ENCODE data around the gene PBRM1. TPM values are rescaled to one million over a fixed set of nuclear protein-coding genes. Genes with fewer than 3 reads are reported as not detected.

The PBRM1 gene
- total and polyA plus RNA-seq, 2 experiments from 2014 or later: 42.6 to 60.3 TPM

DNA sequence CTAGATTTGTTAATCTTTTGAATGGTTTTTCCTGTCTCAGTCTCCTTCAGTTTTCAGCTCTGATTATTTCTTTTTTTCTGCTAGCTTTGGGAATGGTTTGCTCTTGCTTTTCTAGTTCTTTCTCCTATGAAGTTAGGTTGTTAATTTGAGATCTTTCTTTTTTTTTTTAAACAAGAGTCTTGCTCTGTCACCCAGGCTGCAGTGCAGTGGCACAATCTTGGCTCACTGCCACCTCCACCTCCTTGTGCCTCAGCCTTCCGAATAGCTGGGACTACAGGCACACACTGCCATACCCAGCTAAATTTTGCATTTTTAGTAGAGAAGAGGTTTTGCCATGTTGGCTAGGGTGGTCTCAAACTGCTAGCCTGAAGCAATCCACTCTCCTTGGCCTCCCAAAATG, 92.6 kb downstream of the PBRM1 start:
- no peaks in the 10 kb centered on the region for H3K27me3 ChIP-seq (replicated peaks; ENCODE audit: insufficient read depth)
- WGBS, 2 experiments (ENCODE audit: low coverage in 1 of 2, low lambda C conversion rate in 2 of 2, missing lambda C conversion rate in 2 of 2): 100% methylated on average over 1 of the region's 1 CpG
- TF ChIP-seq EZH2 (IDR thresholded peaks at IDR 0.05; ENCODE audit: insufficient read depth, poor library complexity, severe bottlenecking) (no peak), EZH2phosphoT487 (IDR thresholded peaks at IDR 0.05; ENCODE audit: insufficient read depth, low read depth) (no peak)
- H3K4me3 ChIP-seq: no peak overlapping the region
- H3K9me3 ChIP-seq (ENCODE audit: low read depth): no peaks in the 10 kb centered on the region
- no peak overlapping the region for H3K27ac ChIP-seq
- H3F3A ChIP-seq (ENCODE audit: insufficient read depth): no peaks in the 10 kb centered on the region
- H3K79me2 ChIP-seq (ENCODE audit: insufficient read depth): no peaks in the 10 kb centered on the region
- H3K9ac ChIP-seq: no peak overlapping the region
- no peaks in the 10 kb centered on the region for H4K20me1 ChIP-seq (ENCODE audit: insufficient read depth)
- peaks cover 18% of the 10 kb centered on the region for H3K36me3 ChIP-seq (ENCODE audit: low read depth)
- in situ Hi-C loops (cut with MboI): no loop called here
- H3K4me2 ChIP-seq (ENCODE audit: unreplicated experiment): no peak overlapping the region
- H2AFZ ChIP-seq: no peak overlapping the region
- no peaks in the 10 kb centered on the region for H3K4me1 ChIP-seq (ENCODE audit: insufficient read depth)
- no peak for DNase-seq
- H3K9me2 ChIP-seq (ENCODE audit: insufficient read depth): no peaks in the 10 kb centered on the region

DNA sequence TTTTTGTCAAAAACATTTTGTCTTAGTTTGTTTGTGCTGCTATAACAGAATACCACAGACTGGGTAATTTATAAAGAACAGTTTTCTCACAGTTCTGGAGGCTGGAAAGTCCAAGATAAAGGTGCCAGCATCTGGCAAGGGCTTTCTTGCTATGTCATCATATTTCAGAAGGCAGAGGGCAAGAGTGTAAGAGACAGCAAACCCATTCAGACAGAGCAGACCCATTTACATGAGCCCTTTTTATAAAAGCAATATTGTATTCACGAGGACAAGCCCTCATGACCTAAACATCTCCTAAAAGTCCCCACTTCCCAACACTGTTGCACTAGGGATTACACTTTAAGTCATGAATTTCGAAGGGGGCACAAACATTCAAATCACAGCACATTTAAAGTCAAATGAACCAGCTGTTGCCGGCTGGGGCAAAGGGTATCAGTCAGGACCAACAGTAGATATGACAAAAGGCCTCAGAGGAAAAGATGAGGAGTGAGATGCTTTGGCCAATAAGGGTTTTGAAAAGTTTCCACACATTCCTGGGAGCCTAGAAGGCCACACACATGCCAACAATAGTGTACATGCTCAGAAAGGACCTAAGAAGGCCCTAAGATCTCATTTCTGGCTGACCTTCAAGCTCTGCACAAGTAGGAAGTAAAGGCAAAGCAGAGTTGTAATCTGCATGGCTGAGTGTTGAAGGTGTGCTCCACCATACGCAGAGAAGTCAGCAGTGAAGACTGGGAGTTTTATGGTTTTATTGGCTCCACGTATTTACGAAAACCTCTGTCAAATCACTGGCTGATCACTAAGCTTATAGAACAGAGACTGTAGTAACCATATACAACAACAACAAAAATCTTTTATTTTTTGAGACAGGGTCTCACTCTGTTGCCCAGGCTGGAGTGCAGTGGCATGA, 111.4 kb downstream of the PBRM1 start:
- Histone ChIP-seq H4K20me1 (ENCODE audit: insufficient read depth) (no peaks in the 10 kb centered on the region), H3K9ac (no peak overlapping the region), H2AFZ (no peak overlapping the region), H3K4me3 (no peak overlapping the region), H3K79me2 (ENCODE audit: insufficient read depth) (no peaks in the 10 kb centered on the region), H3K4me2 (ENCODE audit: unreplicated experiment) (no peak overlapping the region), H3K9me3 (ENCODE audit: low read depth) (no peaks in the 10 kb centered on the region), H3F3A (ENCODE audit: insufficient read depth) (peaks cover 24% of the 10 kb centered on the region; the same call in 1 of the 2 replicates), H3K27me3 (replicated peaks; ENCODE audit: insufficient read depth) (no peaks in the 10 kb centered on the region), H3K27ac (no peak overlapping the region), H3K4me1 (ENCODE audit: insufficient read depth) (peaks cover 12% of the 10 kb centered on the region), H3K9me2 (ENCODE audit: insufficient read depth) (no peaks in the 10 kb centered on the region), H3K36me3 (ENCODE audit: low read depth) (peaks cover 33% of the 10 kb centered on the region)
- TF ChIP-seq EZH2 (IDR thresholded peaks at IDR 0.05; ENCODE audit: insufficient read depth, poor library complexity, severe bottlenecking) (no peak), EZH2phosphoT487 (IDR thresholded peaks at IDR 0.05; ENCODE audit: insufficient read depth, low read depth) (no peak)
- in situ Hi-C loops (cut with MboI): no loop called here
- no peak for DNase-seq
- WGBS, 2 experiments (ENCODE audit: low coverage in 1 of 2, low lambda C conversion rate in 2 of 2, missing lambda C conversion rate in 2 of 2): 94 to 97% methylated on average over 6 of the region's 6 CpGs

DNA sequence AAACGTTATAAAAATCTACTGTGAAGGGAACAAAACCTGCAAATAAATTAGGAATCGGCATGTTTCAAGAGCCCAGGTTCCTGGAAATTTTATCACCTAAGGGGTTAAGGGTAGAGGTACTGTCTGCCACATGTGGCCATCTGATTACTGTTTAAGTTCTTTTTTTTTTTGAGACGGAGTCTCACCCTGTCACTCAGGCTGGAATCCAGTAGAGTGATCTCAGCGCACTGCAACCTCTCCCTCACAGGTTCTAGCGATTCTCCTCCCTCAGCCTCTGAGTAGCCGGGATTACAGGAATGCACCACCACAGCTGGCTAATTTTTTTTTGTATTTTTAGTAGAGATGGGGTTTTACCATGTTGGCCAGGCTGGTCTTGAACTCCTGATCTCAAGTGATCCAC, 113.5 kb downstream of the PBRM1 start:
- Histone ChIP-seq H3K79me2 (ENCODE audit: insufficient read depth) (no peaks in the 10 kb centered on the region), H3K9ac (no peak overlapping the region), H3K4me3 (no peak overlapping the region), H2AFZ (no peak overlapping the region), H4K20me1 (ENCODE audit: insufficient read depth) (no peaks in the 10 kb centered on the region), H3K36me3 (ENCODE audit: low read depth) (peaks cover 19% of the 10 kb centered on the region), H3K27ac (no peak overlapping the region), H3K4me2 (ENCODE audit: unreplicated experiment) (no peak overlapping the region), H3F3A (ENCODE audit: insufficient read depth) (peaks cover 24% of the 10 kb centered on the region; the same call in 1 of the 2 replicates), H3K9me3 (ENCODE audit: low read depth) (no peaks in the 10 kb centered on the region), H3K27me3 (replicated peaks; ENCODE audit: insufficient read depth) (no peaks in the 10 kb centered on the region), H3K4me1 (ENCODE audit: insufficient read depth) (peaks cover 13% of the 10 kb centered on the region), H3K9me2 (ENCODE audit: insufficient read depth) (no peaks in the 10 kb centered on the region)
- TF ChIP-seq EZH2phosphoT487 (IDR thresholded peaks at IDR 0.05; ENCODE audit: insufficient read depth, low read depth): no peak
- no peak for TF ChIP-seq EZH2 (IDR thresholded peaks at IDR 0.05; ENCODE audit: insufficient read depth, poor library complexity, severe bottlenecking)
- in situ Hi-C loops (cut with MboI): no loop called here
- no peak for DNase-seq
- WGBS, 2 experiments (ENCODE audit: low coverage in 1 of 2, low lambda C conversion rate in 2 of 2, missing lambda C conversion rate in 2 of 2): 56 to 66% methylated on average over 6 of the region's 6 CpGs

DNA sequence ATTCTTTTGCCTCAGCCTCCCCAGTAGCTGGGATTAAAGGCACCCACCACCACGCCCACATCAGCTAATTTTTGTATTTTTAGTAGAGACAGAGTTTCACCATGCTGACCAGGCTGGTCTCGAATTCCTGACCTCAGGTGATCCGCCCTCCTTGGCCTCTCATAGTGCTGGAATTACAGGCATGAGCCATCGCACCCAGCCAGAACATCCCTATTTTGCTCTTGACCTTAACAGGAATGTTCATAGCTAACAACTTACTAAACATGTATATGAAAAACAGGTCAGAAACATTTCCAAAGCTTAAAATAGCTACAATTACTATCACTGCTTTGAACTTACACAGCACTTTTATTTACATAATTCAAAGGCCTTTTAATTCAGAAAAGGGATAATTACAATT, 115.6 kb downstream of the PBRM1 start:
- Histone ChIP-seq H3K9me2 (ENCODE audit: insufficient read depth) (no peaks in the 10 kb centered on the region), H3K4me1 (ENCODE audit: insufficient read depth) (peaks cover 13% of the 10 kb centered on the region), H3K36me3 (ENCODE audit: low read depth) (peaks cover 11% of the 10 kb centered on the region; the same call in 1 of the 2 replicates), H3K4me2 (ENCODE audit: unreplicated experiment) (peak overlapping the region; percentile 11), H2AFZ (no peak overlapping the region), H4K20me1 (ENCODE audit: insufficient read depth) (no peaks in the 10 kb centered on the region), H3K27ac (peak overlapping the region; percentile 71), H3K4me3 (no peak overlapping the region), H3K79me2 (ENCODE audit: insufficient read depth) (peaks cover 7% of the 10 kb centered on the region), H3K27me3 (replicated peaks; ENCODE audit: insufficient read depth) (no peaks in the 10 kb centered on the region), H3K9ac (no peak overlapping the region), H3K9me3 (ENCODE audit: low read depth) (no peaks in the 10 kb centered on the region), H3F3A (ENCODE audit: insufficient read depth) (peaks cover 24% of the 10 kb centered on the region; the same call in 1 of the 2 replicates)
- in situ Hi-C loops (cut with MboI): no loop called here
- no peak for TF ChIP-seq EZH2phosphoT487 (IDR thresholded peaks at IDR 0.05; ENCODE audit: insufficient read depth, low read depth)
- TF ChIP-seq EZH2 (IDR thresholded peaks at IDR 0.05; ENCODE audit: insufficient read depth, poor library complexity, severe bottlenecking): no peak
- peak; percentile 58 for DNase-seq
- WGBS, 2 experiments (ENCODE audit: low coverage in 1 of 2, low lambda C conversion rate in 2 of 2, missing lambda C conversion rate in 2 of 2): 51 to 61% methylated on average over 4 of the region's 4 CpGs

Measured in GM23248 (cell line).